GM08714 (cell line): ENCODE measurements around the gene RIC8B.

Source experiments
- H3K4me3 ChIP-seq: fragments of 200-500 bp; sonication (Bioruptor generic); 2 replicates; pipeline ENCODE4 v1.5.1; 2014; ENCODE audit warnings: mild to moderate bottlenecking, low read length, inconsistent platforms
- ZNF274 ChIP-seq: IDR thresholded peaks from 2 replicates; pipeline ENCODE4 v1.6.1; 2012; ENCODE audit warnings: mild to moderate bottlenecking, low read depth, low read length

RIC8B gene

DNA sequence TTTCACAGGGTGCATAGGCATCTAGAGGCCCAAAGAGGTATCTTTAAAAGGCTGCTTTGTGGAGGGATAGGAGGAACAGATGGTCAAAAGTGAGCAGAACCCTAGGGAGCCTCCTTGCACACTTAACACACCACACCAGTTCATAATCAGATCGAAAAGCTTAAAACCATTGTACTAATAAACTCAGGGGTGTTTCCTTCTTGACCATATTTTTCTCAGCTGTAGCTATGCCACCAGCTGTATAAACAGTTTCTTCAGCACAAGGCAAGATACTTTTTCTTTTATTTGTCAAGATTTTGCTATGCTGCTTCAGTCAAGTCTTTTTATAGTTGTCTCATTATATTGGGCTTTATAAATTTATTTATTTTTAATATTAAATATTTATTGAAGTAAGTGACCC lies 88.7 kb downstream of the RIC8B start:
- no peak for TF ChIP-seq ZNF274
- H3K4me3 ChIP-seq, result no peak overlapping the region

GRCh38 chr12:106865683-106866082 lies 91.2 kb downstream of the RIC8B start:
- H3K4me3 ChIP-seq, result no peak overlapping the region
- TF ChIP-seq ZNF274, result no peak

- TF ChIP-seq ZNF274, result no peak
- H3K4me3 ChIP-seq, result no peak overlapping the region
Measured at GRCh38 chr12:106866426-106867080, 92.1 kb downstream of the RIC8B start.

DNA sequence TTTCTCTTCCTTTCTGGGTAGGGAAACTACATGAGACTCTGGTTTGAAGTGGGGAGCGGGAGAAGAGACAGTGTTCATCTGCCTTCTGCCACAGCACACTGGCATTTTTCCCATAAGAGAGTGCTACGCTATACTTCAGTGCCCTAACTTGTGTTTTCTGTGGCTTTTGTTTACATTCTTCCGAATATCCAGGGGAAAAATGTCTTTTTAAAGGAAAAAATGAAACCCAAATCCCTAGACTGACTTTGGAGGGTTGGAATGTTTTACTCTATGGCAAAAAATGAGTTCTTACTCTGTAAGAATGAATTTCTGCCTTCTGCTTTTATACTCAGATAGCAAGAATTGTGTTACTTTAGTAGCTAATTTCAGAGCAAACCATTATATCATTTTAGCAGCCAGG lies 93.2 kb downstream of the RIC8B start:
- H3K4me3 ChIP-seq, result no peak overlapping the region
- no peak for TF ChIP-seq ZNF274

- TF ChIP-seq ZNF274, result no peak
- H3K4me3 ChIP-seq, result no peak overlapping the region
Measured at GRCh38 chr12:106868982-106869700, 94.7 kb downstream of the RIC8B start.

DNA sequence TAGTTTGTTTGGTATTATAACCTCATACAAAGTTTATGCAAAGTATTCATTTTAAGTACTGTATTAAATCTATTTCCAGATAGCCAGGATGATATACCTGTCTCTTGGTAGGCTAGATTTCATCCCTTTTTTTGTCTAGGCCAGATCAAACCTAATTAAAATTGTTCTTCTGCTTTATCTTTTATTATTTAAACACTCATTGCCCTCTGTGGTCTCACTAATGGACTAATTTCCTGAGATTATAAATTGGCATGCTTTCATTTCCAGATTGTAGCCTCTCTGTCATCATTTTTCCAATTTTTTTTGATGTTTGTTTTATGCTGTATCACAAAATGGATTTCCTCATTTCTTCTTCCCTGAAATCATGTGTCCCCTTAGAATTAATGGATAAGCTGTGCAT lies 95.6 kb downstream of the RIC8B start:
- H3K4me3 ChIP-seq, result no peak overlapping the region
- TF ChIP-seq ZNF274, result no peak

DNA sequence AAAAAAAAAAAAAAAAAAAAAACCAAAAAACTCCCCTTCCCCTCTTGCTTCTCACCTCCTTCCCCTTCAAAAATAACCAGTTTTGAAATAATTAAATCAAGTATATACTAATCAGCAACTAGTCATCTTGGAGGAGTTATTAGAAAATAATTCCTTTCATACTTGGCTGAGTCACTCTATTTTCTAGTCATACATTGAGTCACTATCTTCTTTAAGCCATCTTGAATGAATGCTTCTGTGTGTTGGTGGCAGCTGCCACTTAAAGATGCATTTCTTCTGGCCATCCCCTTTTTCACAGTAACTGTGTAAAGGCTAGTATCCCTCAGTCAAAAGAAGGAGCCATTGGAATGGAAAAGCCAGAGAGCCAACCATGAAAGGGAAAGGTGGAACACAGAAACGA lies 97.0 kb downstream of the RIC8B start:
- no peak overlapping the region for H3K4me3 ChIP-seq

GRCh38 chr12:106873983-106874382 lies 99.5 kb downstream of the RIC8B start:
- H3K4me3 ChIP-seq, result no peak overlapping the region
- no peak for TF ChIP-seq ZNF274

More for the DNA sequence above, 97.0 kb downstream of the RIC8B start:
- no peak for TF ChIP-seq ZNF274

GRCh38 chr12:106878804-106879203 lies 104.3 kb downstream of the RIC8B start:
- H3K4me3 ChIP-seq, result no peak overlapping the region
- TF ChIP-seq ZNF274, result no peak

DNA sequence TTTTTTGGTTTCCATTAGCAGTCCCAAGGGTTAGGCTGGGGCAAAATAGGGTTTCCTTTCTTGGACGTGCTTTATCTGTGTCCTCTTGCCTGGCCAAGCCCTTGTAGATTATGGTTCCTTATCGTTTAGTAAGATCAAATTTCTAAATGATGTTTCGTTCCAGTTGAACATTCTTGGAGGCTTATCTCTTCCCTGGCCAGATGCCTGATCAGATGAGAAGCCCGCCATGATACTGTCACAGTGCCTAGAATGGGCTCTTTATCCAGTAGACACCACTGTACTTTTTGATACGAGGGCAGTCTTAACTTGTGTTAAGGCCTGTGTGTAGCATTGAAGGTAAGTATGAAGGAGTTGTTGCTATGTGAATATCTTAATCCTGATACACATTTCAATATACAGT lies 105.1 kb downstream of the RIC8B start:
- no peak overlapping the region for H3K4me3 ChIP-seq
- no peak for TF ChIP-seq ZNF274

DNA sequence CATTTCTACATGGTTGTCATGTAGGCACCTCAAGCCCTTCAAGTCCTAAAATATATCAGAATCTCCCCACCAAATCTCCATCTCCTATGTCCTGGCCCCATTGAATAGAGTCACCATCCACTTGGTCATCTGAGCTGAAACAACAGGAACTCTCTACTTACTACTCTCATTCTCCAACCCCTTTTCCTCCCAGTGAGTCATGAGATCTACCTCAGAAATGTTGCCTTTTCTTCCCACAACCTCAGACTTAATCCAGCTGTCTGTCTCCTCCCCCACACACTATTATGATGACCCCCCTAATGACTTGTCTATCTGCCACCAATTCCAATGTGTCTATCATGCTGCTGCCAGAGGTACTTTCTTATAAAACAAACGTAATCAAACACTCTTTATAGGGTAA lies 108.9 kb downstream of the RIC8B start:
- H3K4me3 ChIP-seq, result no peak overlapping the region
- no peak for TF ChIP-seq ZNF274

DNA sequence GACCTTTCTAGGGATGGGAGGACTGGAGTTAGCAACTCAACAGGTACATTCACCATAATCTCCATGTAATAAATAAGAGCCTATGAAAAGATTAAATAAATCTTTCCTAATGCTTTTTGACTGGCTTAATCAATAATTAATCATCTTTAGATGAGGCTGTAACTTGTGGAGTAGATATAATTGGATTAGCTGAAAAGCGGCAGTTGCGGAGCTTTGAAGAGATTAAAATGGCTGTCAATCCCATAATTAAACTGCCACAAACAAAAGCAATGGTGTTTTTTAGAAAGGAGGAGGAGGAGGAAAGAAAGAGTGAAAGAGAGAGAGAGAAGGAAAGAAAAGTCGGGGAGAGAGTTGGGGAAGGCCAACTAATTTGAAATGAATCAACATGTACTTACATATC lies 110.5 kb downstream of the RIC8B start:
- TF ChIP-seq ZNF274, result no peak
- H3K4me3 ChIP-seq, result no peak overlapping the region

GRCh38 chr12:106885541-106886249 lies 111.2 kb downstream of the RIC8B start:
- TF ChIP-seq ZNF274, result no peak
- no peak overlapping the region for H3K4me3 ChIP-seq

GRCh38 chr12:106886932-106887331 lies 112.5 kb downstream of the RIC8B start:
- no peak overlapping the region for H3K4me3 ChIP-seq
- no peak for TF ChIP-seq ZNF274
